ENCODE results near the gene ALPL.

GRCh38 chr1:21525340-21525717 lies 16.1 kb downstream of the ALPL start:
- no peak for TF ChIP-seq RAD21 (CRISPR knock-in tag; conservative IDR thresholded peaks at IDR 0.05 in 1 of 2, IDR thresholded peaks at IDR 0.05 in 1 of 2)
- no peak for TF ChIP-seq CTCF (IDR thresholded peaks at IDR 0.05 in 2 of 3, conservative IDR thresholded peaks at IDR 0.05 in 1 of 3; ENCODE audit: insufficient read depth in 2 of 3, low read depth in 1 of 3, low read length in 3 of 3)
- no peak for TF ChIP-seq STAT5B (CRISPR knock-in tag; IDR thresholded peaks at IDR 0.05)
- no peak for TF ChIP-seq ZNF609 (CRISPR knock-in tag; IDR thresholded peaks at IDR 0.05; ENCODE audit: borderline replicate concordance)
- no peak for TF ChIP-seq HEY1 (CRISPR knock-in tag; IDR thresholded peaks at IDR 0.05; ENCODE audit: borderline replicate concordance)
- no peak for TF ChIP-seq CHD2 (IDR thresholded peaks at IDR 0.05; ENCODE audit: low read depth, low read length)
- no peak for TF ChIP-seq POLR2AphosphoS5 (IDR thresholded peaks at IDR 0.05; ENCODE audit: control insufficient read depth, insufficient read depth, low read depth, low read length)
- no peak for TF ChIP-seq CEBPB (tag; IDR thresholded peaks at IDR 0.05)
- TF ChIP-seq ZFX (CRISPR knock-in tag; IDR thresholded peaks at IDR 0.05) = no peak
- TF ChIP-seq EZH2 (IDR thresholded peaks at IDR 0.05; ENCODE audit: borderline replicate concordance, low read depth, low read length) = no peak
- TF ChIP-seq E4F1 (CRISPR knock-in tag; IDR thresholded peaks at IDR 0.05; ENCODE audit: borderline replicate concordance) = no peak
